Lung microvascular endothelial cell (primary cell): ENCODE data around the gene ARPC1A. TPM values are rescaled to one million over a fixed set of nuclear protein-coding genes. Genes with fewer than 3 reads are reported as not detected.

ENCODE experiments used
- DNase-seq, 2 donors: peaks; one replicate each; pipeline versions ENCODE4 v3.0.0 to v3.0.0-alpha.2; 2010; ENCODE audit warnings: low read depth in 2 of 2
- total RNA-seq: library from RNA; depleted of rRNA; stranded (reverse); fragments of >200 nt; gene quantifications from 2 replicates; pipeline ENCODE4 v1.2.1, GENCODE V29; 2014

ARPC1A gene
- total RNA-seq, 1 donor from 2014 or later, result 182 TPM

DNA sequence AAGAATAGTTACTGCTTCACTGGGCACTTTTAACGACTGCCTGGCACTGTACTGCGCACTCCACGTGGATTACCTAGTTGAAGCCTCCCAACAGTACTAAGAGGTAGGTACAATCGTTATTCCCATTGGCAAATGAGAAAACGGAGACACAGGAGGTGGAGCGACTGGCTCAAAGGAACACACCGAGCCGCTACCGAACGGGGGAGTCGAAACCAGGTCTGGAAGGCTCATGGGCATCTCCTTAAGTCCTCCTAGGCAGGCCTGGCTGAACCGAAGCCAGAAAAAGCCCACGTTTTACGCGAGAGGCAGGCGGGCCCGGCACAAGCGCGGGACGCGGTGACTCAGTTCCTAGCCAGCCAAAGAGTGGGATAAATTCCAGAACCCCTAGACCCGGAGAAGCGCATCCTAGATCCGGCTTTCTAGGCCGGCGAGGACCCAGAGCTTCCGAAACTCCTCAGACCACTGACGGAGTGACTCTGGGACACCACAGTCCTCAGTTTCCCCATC, 82.2 kb downstream of the ARPC1A start:
- DNase-seq, result peak; percentile 67 to 82

DNA sequence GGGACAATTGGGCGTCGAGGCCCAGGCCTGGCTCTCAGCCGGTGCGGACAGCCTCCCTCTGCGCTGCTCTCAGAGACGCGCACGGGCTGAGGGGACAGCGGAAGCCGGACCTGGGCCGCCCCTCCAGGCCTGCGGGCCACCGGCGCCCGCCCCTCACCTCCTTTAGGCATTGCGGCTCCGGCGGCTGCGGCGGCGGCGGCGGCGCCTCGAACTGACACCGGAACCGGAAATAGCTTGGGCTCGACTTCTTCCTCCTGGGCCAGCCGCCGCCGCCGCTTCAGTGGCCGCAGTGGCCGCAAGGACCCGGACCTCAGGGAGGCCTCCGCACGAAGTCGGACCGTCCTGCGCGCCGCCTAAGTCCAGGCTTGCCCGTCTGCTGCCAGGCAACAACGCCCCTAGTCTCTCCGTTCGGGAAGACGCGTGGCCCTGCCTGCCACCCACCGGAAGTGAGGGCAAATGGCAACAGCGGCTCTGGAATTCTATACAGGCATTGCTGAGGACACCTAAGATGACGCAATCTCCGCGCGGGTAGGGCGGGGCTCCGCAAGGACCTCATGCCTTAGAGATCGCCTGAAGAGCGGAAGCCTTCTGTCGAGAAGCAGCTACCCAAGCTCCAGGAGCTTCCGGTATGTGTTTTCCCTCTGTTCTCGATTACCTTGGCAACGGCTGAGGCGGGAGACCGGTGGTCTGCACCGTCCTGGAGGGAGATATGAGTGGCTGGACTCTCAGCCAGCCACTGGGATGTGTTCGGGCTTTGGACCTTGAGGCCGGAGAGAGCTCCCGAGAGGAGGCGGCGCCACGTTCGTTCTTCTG, 82.9 kb downstream of the ARPC1A start, which contains the start of the genes BUD31 and PDAP1:
Gene BUD31 (plus strand): TSS at position 591 of the 813 bp plus-strand sequence. CDS start 2,124 bp downstream, outside the sequence.
Gene PDAP1 (minus strand): TSS at position 219 of the 813 bp plus-strand sequence. CDS start 49 bp downstream, at position 170.
- DNase-seq, result peak; percentile 94 to 97

- DNase-seq, result peak; percentile 21 to 33
Observed at GRCh38 chr7:99409192-99409572, 83.5 kb downstream of the ARPC1A start.

- DNase-seq, result peak in 1 of 2 donors; percentile 18
Observed at GRCh38 chr7:99409806-99410205, 84.1 kb downstream of the ARPC1A start.

GRCh38 chr7:99410635-99411034, 84.9 kb downstream of the ARPC1A start:
- DNase-seq, result no peak

- peak; percentile 51 to 74 for DNase-seq
Observed at GRCh38 chr7:99415513-99416127, 89.9 kb downstream of the ARPC1A start.

Other genes starting within 250 kb of the ARPC1A start
- gene SMURF1, start 181.8 kb upstream of the ARPC1A start, total RNA-seq, result 11.3 and 16.9 TPM in 2 replicates
- gene KPNA7, start 117.8 kb upstream of the ARPC1A start, total RNA-seq, result not detected in 2 replicates
- 0.22 TPM in 1 of 2 replicates, not detected in the other for gene MYH16, start 53.1 kb upstream of the ARPC1A start, total RNA-seq
- gene ARPC1B, start 48.8 kb downstream of the ARPC1A start, total RNA-seq, result 275 and 340 TPM in 2 replicates
- 15.7 and 17.9 TPM in 2 replicates for gene PDAP1, start 82.7 kb downstream of the ARPC1A start, total RNA-seq
- gene BUD31, start 83.1 kb downstream of the ARPC1A start, total RNA-seq, result 73.0 and 75.0 TPM in 2 replicates
- gene PTCD1, start 112.9 kb downstream of the ARPC1A start, total RNA-seq, result 3.1 and 4.2 TPM in 2 replicates
- 16.3 and 17.4 TPM in 2 replicates for gene CPSF4, start 113.0 kb downstream of the ARPC1A start, total RNA-seq
- gene ATP5MF, start 140.3 kb downstream of the ARPC1A start, total RNA-seq, result 359 and 414 TPM in 2 replicates
- 2.4 and 3.6 TPM in 2 replicates for gene ZNF789, start 147.0 kb downstream of the ARPC1A start, total RNA-seq
- gene ZNF394, start 174.4 kb downstream of the ARPC1A start, total RNA-seq, result 17.2 and 25.8 TPM in 2 replicates
- gene ZKSCAN5, start 178.8 kb downstream of the ARPC1A start, total RNA-seq, result 6.1 and 7.5 TPM in 2 replicates
- 3.3 and 3.8 TPM in 2 replicates for gene FAM200A, start 226.2 kb downstream of the ARPC1A start, total RNA-seq
- gene ZNF655, start 232.7 kb downstream of the ARPC1A start, total RNA-seq, result 4.6 and 9.5 TPM in 2 replicates